HepG2 (cell line): ENCODE data around the gene PLK2. TPM values are rescaled to one million over a fixed set of nuclear protein-coding genes. Genes with fewer than 3 reads are reported as not detected.

Experiments
- ATF6 ChIP-seq: sonication (generic); formaldehyde crosslinking; conservative IDR thresholded peaks from 2 replicates; pipeline ENCODE4 v1.4.0; 2020; ENCODE audit warnings: missing genetic modification reagents
- EEA1 ChIP-seq: sonication (generic); formaldehyde crosslinking; IDR thresholded peaks from 2 replicates; pipeline ENCODE4 v1.5.1; 2020; ENCODE audit warnings: mild to moderate bottlenecking, missing genetic modification reagents, borderline replicate concordance
- SMC3 ChIP-seq: IDR thresholded peaks from 2 replicates; pipeline ENCODE4 v1.6.1; 2011; ENCODE audit warnings: low read length, improper control_type of control experiment
- SOX13 ChIP-seq, 3 experiments: fragments of 450-650 bp in 1 of 3; sonication (generic) in 1 of 3; formaldehyde crosslinking in 1 of 3; IDR thresholded peaks in 2 of 3; conservative IDR thresholded peaks in 1 of 3; 2 replicates each; pipeline versions ENCODE4 v1.5.0 to v1.6.1; 2016 to 2020; ENCODE audit warnings: antibody characterized with exemption in 1 of 3, mild to moderate bottlenecking in 1 of 3, missing compliant biosample characterization in 1 of 3, missing genetic modification reagents in 1 of 3, moderate library complexity in 1 of 3
- SP4 ChIP-seq: sonication (generic); formaldehyde crosslinking; IDR thresholded peaks from 2 replicates; pipeline ENCODE4 v1.8.1; 2023; ENCODE audit warnings: mild to moderate bottlenecking, missing genetic modification reagents
- TMF1 ChIP-seq: sonication (generic); formaldehyde crosslinking; IDR thresholded peaks from 2 replicates; pipeline ENCODE4 v1.8.1; 2022; ENCODE audit warnings: low read depth, missing genetic modification reagents
- ZHX2 ChIP-seq, 2 experiments: sonication (generic) in 1 of 2; formaldehyde crosslinking in 1 of 2; IDR thresholded peaks; 2 replicates each; pipeline versions ENCODE4 v1.6.1 to v1.9.0; 2014 to 2022; ENCODE audit warnings: antibody characterized with exemption in 1 of 2, borderline replicate concordance in 1 of 2, inconsistent platforms in 1 of 2, low read depth in 1 of 2, missing genetic modification reagents in 1 of 2
- ZNF225 ChIP-seq: sonication (generic); formaldehyde crosslinking; IDR thresholded peaks from 2 replicates; pipeline ENCODE4 v1.4.0; 2020; ENCODE audit warnings: mild to moderate bottlenecking, missing genetic modification reagents
- ZNF30 ChIP-seq: sonication (generic); formaldehyde crosslinking; IDR thresholded peaks from 2 replicates; pipeline ENCODE4 v1.5.0; 2020; ENCODE audit warnings: mild to moderate bottlenecking, missing genetic modification reagents
- ZNF407 ChIP-seq: sonication (generic); formaldehyde crosslinking; IDR thresholded peaks from one replicate; pipeline ENCODE4 v1.5.1; 2020; ENCODE audit warnings: mild to moderate bottlenecking, missing genetic modification reagents; ENCODE audit errors: not compliant biosample characterization
- ZNF782 ChIP-seq: sonication (generic); formaldehyde crosslinking; IDR thresholded peaks from 2 replicates; pipeline ENCODE4 v1.4.0; 2020; ENCODE audit warnings: missing genetic modification reagents, mild to moderate bottlenecking, borderline replicate concordance
- polyA plus RNA-seq, 8 experiments: library from polyadenylated mRNA; depleted of rRNA in 3 of 8; stranded (reverse) in 7 of 8; unstranded in 1 of 8; fragments of >200 nt; fragmentation: Illumina TruSeq in 4 of 8; extraction: Trizol in 4 of 8; gene quantifications; 2 replicates each; pipeline versions ENCODE4 v1.2.1 to v1.2.3, GENCODE V29; 2011 to 2016; ENCODE audit warnings: low read depth in 4 of 8, missing spikeins in 1 of 8, mixed read lengths in 1 of 8; ENCODE audit not compliant: insufficient read depth in 1 of 8
- total RNA-seq, 5 experiments: library from RNA; depleted of rRNA; stranded (reverse); fragments of >200 nt; fragmentation: Illumina TruSeq; extraction: Trizol; gene quantifications; 2 replicates each; pipeline ENCODE4 v1.2.3, GENCODE V29; 2016; ENCODE audit warnings: low read depth in 1 of 5

The PLK2 gene
- total and polyA plus RNA-seq, 2 of the 13 experiments (the other 11 are each of a cell fraction or from before 2014, with no cell fraction given): 9.6 to 29.6 TPM

- TF ChIP-seq ZHX2 (IDR thresholded peaks at IDR 0.05; ENCODE audit: low read depth) (no peak), ZHX2 (CRISPR knock-in tag; IDR thresholded peaks at IDR 0.05; ENCODE audit: borderline replicate concordance) (no peak), ZNF30 (CRISPR knock-in tag) (no peak), SMC3 (no peak), TMF1 (no peak), SP4 (CRISPR knock-in tag) (peak; percentile 86), ZNF225 (CRISPR knock-in tag) (peak; percentile 51; the same call in 1 of the 2 replicates), EEA1 (CRISPR knock-in tag) (no peak), SOX13 (IDR thresholded peaks at IDR 0.05) (no peak), SOX13 (CRISPR knock-in tag; conservative IDR thresholded peaks at IDR 0.05 in 1 of 2, IDR thresholded peaks at IDR 0.05 in 1 of 2) (no peak), ZNF407 (CRISPR knock-in tag) (peak; percentile 37), ATF6 (CRISPR knock-in tag) (no peak), ZNF782 (CRISPR knock-in tag) (0 out of 2 replicates have a peak, but pooled peaks have one; percentile 16)
These were observed at the start of gene PLK2 (continued) for GRCh38 chr5:58460002-58460731.
